ENCODE data around the gene SLC25A42. TPM values are rescaled to one million over a fixed set of nuclear protein-coding genes. Genes with fewer than 3 reads are reported as not detected.
"Not testable (repeated sequence)": the region's sequence is repeated elsewhere in the genome, so short reads cannot be mapped to it uniquely, and the experiment has no call there.

SLC25A42 gene
- total and polyA plus RNA-seq, 2 donors (not counting 1 experiment from before 2014, with no cell fraction given) = 36.5 to 83.9 TPM

- POLR2A ChIA-PET = no interaction called here
- peaks cover 29% of the 10 kb centered on the region for H4K20me1 ChIP-seq (ENCODE audit: control insufficient read depth, insufficient read depth, low read length, poor library complexity, severe bottlenecking)
- intact Hi-C loops (cut with micrococcal nuclease) = no loop called here
- H3K79me2 ChIP-seq (ENCODE audit: control insufficient read depth, insufficient read depth, low read length) = peaks cover 68% of the 10 kb centered on the region
- peaks cover 3 to 59% of the 10 kb centered on the region in 2 experiments for H3K36me3 ChIP-seq (replicated peaks in 1 of 2; ENCODE audit: control extremely low read depth in 1 of 2, control insufficient read depth in 1 of 2, extremely low read depth in 1 of 2, insufficient read depth in 2 of 2, low read length in 1 of 2)
- H2AFZ ChIP-seq (ENCODE audit: insufficient read depth, low read depth, low read length, poor library complexity, severe bottlenecking) = no peak overlapping the region
- no peak for DNase-seq
- no peak for TF ChIP-seq CTCF (IDR thresholded peaks at IDR 0.05)
- TF ChIP-seq EZH2 (IDR thresholded peaks at IDR 0.05; ENCODE audit: borderline replicate concordance, insufficient read depth, low read depth, low read length, poor library complexity, severe bottlenecking) = no peak
- no peaks in the 10 kb centered on the region for H3K9me3 ChIP-seq (ENCODE audit: control extremely low read depth in 1 of 3, control insufficient read depth in 2 of 3, insufficient read depth in 1 of 3, low read length in 2 of 3)
- H3K4me2 ChIP-seq (replicated peaks; ENCODE audit: low read depth, low read length, poor library complexity, severe bottlenecking) = no peak overlapping the region
- Mint-ChIP-seq H3K4me3 (no peak overlapping the region), H3K27me3 (no peaks in the 10 kb centered on the region), H3K9me3 (ENCODE audit: insufficient read depth) (no peaks in the 10 kb centered on the region), H3K4me1 (peaks cover 11% of the 10 kb centered on the region), H3K27ac (no peak overlapping the region)
- no peaks in the 10 kb centered on the region for H3K27me3 ChIP-seq (replicated peaks in 1 of 4; ENCODE audit: control extremely low read depth in 1 of 4, control insufficient read depth in 3 of 4, insufficient read depth in 4 of 4, low read length in 3 of 4)
- H3K27ac ChIP-seq (ENCODE audit: low read length in 2 of 2) = no peak overlapping the region
- H3K9ac ChIP-seq (ENCODE audit: low read length) = no peak overlapping the region
- WGBS (ENCODE audit: insufficient coverage) = 85% methylated on average over 2 of the region's 3 CpGs
- H3K4me3 ChIP-seq (ENCODE audit: control extremely low read depth in 1 of 5, extremely low read depth in 1 of 5, insufficient read depth in 1 of 5, low read depth in 2 of 5, low read length in 4 of 5) = no peak overlapping the region
- no peak for ATAC-seq (ENCODE audit: low read depth)
- H3K4me1 ChIP-seq (ENCODE audit: control insufficient read depth in 2 of 2, insufficient read depth in 2 of 2, low read length in 2 of 2) = no peaks in the 10 kb centered on the region
- CTCF ChIA-PET = interaction anchor here (0.6 to 1.0 kb wide), 2 partner anchors 46 to 580 kb away, joined by 3 read pairs; no protein-coding TSS in a partner anchor
Observed at GRCh38 chr19:19021115-19021514, 42.7 kb upstream of the SLC25A42 start.

- Histone ChIP-seq H3K27me3 (replicated peaks in 1 of 4; ENCODE audit: control extremely low read depth in 1 of 4, control insufficient read depth in 3 of 4, insufficient read depth in 4 of 4, low read length in 3 of 4) (no peaks in the 10 kb centered on the region), H3K9me3 (ENCODE audit: control extremely low read depth in 1 of 3, control insufficient read depth in 2 of 3, insufficient read depth in 1 of 3, low read length in 2 of 3) (no peaks in the 10 kb centered on the region), H2AFZ (ENCODE audit: insufficient read depth, low read depth, low read length, poor library complexity, severe bottlenecking) (no peak overlapping the region), H3K27ac (ENCODE audit: low read length in 2 of 2) (no peak overlapping the region), H3K4me1 (ENCODE audit: control insufficient read depth in 2 of 2, insufficient read depth in 2 of 2, low read length in 2 of 2) (no peaks in the 10 kb centered on the region), H3K4me2 (replicated peaks; ENCODE audit: low read depth, low read length, poor library complexity, severe bottlenecking) (no peak overlapping the region), H4K20me1 (ENCODE audit: control insufficient read depth, insufficient read depth, low read length, poor library complexity, severe bottlenecking) (peaks cover 29% of the 10 kb centered on the region), H3K36me3 (replicated peaks in 1 of 2; ENCODE audit: control extremely low read depth in 1 of 2, control insufficient read depth in 1 of 2, extremely low read depth in 1 of 2, insufficient read depth in 2 of 2, low read length in 1 of 2) (peaks cover 3 to 59% of the 10 kb centered on the region in 2 experiments), H3K9ac (ENCODE audit: low read length) (no peak overlapping the region), H3K79me2 (ENCODE audit: control insufficient read depth, insufficient read depth, low read length) (peaks cover 69% of the 10 kb centered on the region), H3K4me3 (ENCODE audit: control extremely low read depth in 1 of 5, extremely low read depth in 1 of 5, insufficient read depth in 1 of 5, low read depth in 2 of 5, low read length in 4 of 5) (no peak overlapping the region)
- Mint-ChIP-seq H3K9me3 (ENCODE audit: insufficient read depth) (no peaks in the 10 kb centered on the region), H3K4me1 (peaks cover 17% of the 10 kb centered on the region), H3K4me3 (no peak overlapping the region), H3K27me3 (no peaks in the 10 kb centered on the region), H3K27ac (peak overlapping the region; percentile 15)
- TF ChIP-seq CTCF (IDR thresholded peaks at IDR 0.05) = no peak
- TF ChIP-seq EZH2 (IDR thresholded peaks at IDR 0.05; ENCODE audit: borderline replicate concordance, insufficient read depth, low read depth, low read length, poor library complexity, severe bottlenecking) = no peak
- ATAC-seq (ENCODE audit: low read depth) = no peak
- DNase-seq = no peak
- 100% methylated on average over 2 of the region's 4 CpGs for WGBS (ENCODE audit: insufficient coverage)
- ChIA-PET POLR2A (no interaction called here), CTCF (no interaction called here)
- intact Hi-C loops (cut with micrococcal nuclease) = no loop called here
Observed at GRCh38 chr19:19022380-19022961, 41.3 kb upstream of the SLC25A42 start.

- Histone ChIP-seq H3K36me3 (replicated peaks in 1 of 2; ENCODE audit: control extremely low read depth in 1 of 2, control insufficient read depth in 1 of 2, extremely low read depth in 1 of 2, insufficient read depth in 2 of 2, low read length in 1 of 2) (peaks cover 5 to 60% of the 10 kb centered on the region in 2 experiments), H3K79me2 (ENCODE audit: control insufficient read depth, insufficient read depth, low read length) (peaks cover 71% of the 10 kb centered on the region), H4K20me1 (ENCODE audit: control insufficient read depth, insufficient read depth, low read length, poor library complexity, severe bottlenecking) (peaks cover 32% of the 10 kb centered on the region)
- H3K4me3 Mint-ChIP-seq; H3K4me3 ChIP-seq (ENCODE audit: control extremely low read depth in 1 of 5, extremely low read depth in 1 of 5, insufficient read depth in 1 of 5, low read depth in 2 of 5, low read length in 4 of 5); H3K27ac Mint-ChIP-seq; H3K9ac ChIP-seq (ENCODE audit: low read length); H3K9me3 ChIP-seq (ENCODE audit: control extremely low read depth in 1 of 3, control insufficient read depth in 2 of 3, insufficient read depth in 1 of 3, low read length in 2 of 3); H3K4me2 ChIP-seq (replicated peaks; ENCODE audit: low read depth, low read length, poor library complexity, severe bottlenecking); H3K27me3 ChIP-seq (replicated peaks in 1 of 4; ENCODE audit: control extremely low read depth in 1 of 4, control insufficient read depth in 3 of 4, insufficient read depth in 4 of 4, low read length in 3 of 4); DNase-seq; H2AFZ ChIP-seq (ENCODE audit: insufficient read depth, low read depth, low read length, poor library complexity, severe bottlenecking); H3K27ac ChIP-seq (ENCODE audit: low read length in 2 of 2); H3K4me1 ChIP-seq (ENCODE audit: control insufficient read depth in 2 of 2, insufficient read depth in 2 of 2, low read length in 2 of 2); intact Hi-C loops (cut with micrococcal nuclease); POLR2A ChIA-PET; ATAC-seq (ENCODE audit: low read depth); H3K9me3 Mint-ChIP-seq (ENCODE audit: insufficient read depth); H3K27me3 Mint-ChIP-seq: not testable (repeated sequence)
- H3K4me1 Mint-ChIP-seq = peaks cover 17% of the 10 kb centered on the region
- CTCF ChIA-PET = interaction anchor here (0.5 kb wide), 1 partner anchor 84 kb away, joined by 3 read pairs; no protein-coding TSS in a partner anchor
- 100% methylated on average over 1 of the region's 1 CpG for WGBS (ENCODE audit: insufficient coverage)
Observed at GRCh38 chr19:19023376-19023775, 40.4 kb upstream of the SLC25A42 start.
